Lower lobe of right lung (tissue), 2 donors: ENCODE data around the gene TTLL11. TPM values are rescaled to one million over a fixed set of nuclear protein-coding genes. Genes with fewer than 3 reads are reported as not detected.

Source experiments
- ATAC-seq, 2 donors: fragments of 200-7000 bp; cut with Tn5 transposase; one replicate each; pipeline ENCODE4 v1.9.1; 2020 to 2022; ENCODE audit warnings: mild to moderate bottlenecking in 2 of 2, moderate library complexity in 2 of 2
- DNase-seq: peaks from one replicate; pipeline ENCODE4 v3.0.0-alpha.2; 2020
- H3K27ac ChIP-seq: fragments of 200-600 bp; one replicate; pipeline ENCODE4 v1.8.0; 2022
- H3K27me3 ChIP-seq: fragments of 200-600 bp; one replicate; pipeline ENCODE4 v1.8.0; 2022; ENCODE audit warnings: low read depth
- H3K36me3 ChIP-seq: fragments of 200-600 bp; one replicate; pipeline ENCODE4 v1.8.0; 2022; ENCODE audit warnings: mild to moderate bottlenecking
- H3K4me1 ChIP-seq: fragments of 200-600 bp; one replicate; pipeline ENCODE4 v1.8.0; 2022
- H3K4me3 ChIP-seq: fragments of 200-600 bp; one replicate; pipeline ENCODE4 v1.8.0; 2022; ENCODE audit warnings: mild to moderate bottlenecking
- H3K9me3 ChIP-seq: fragments of 200-600 bp; one replicate; pipeline ENCODE4 v1.8.0; 2022
- CTCF ChIP-seq: fragments of 200-600 bp; IDR thresholded peaks from one replicate; pipeline ENCODE4 v1.8.0; 2022; ENCODE audit warnings: antibody characterized with exemption, mild to moderate bottlenecking
- intact Hi-C: fragments of 100-400 bp; cut with DNase I; formaldehyde crosslinking; loops from one replicate; pipeline ENCODE4 v1.11.0; 2022
- total RNA-seq: library from RNA; stranded (reverse); fragmentation: NEBNext Ultra II Directional; extraction: Animal tissue kit (Norgen Biotek cat#: 25700); gene quantifications from one replicate; pipeline ENCODE4 v1.2.1, GENCODE V29; 2021
- donor health status: DM: no; HTN: yes; CAD: no; lungs with severe emphysema.

TTLL11 gene
- total RNA-seq, 1 donor from 2014 or later: 11.7 TPM

DNA sequence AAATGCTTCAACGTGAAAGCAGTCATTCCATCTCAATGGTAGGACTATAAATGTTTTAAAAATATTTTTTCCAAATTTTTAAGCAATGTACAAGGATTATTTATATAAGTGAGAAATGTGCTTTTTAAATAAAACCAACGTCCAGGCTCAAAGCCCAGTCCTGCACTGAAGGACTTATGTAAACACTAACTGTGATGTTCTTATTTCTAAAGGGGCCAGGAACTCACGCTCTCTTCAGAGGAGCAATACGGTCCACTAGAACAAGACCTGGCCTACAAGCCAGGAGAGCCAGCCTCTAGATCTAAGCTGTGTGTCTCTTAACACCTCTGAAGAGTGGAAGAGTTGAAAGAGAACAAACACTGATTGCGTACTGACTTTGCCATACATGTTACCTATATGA lies 12.1 kb downstream of the TTLL11 start:
- Histone ChIP-seq H3K27ac (no peak overlapping the region), H3K36me3 (no peaks in the 10 kb centered on the region), H3K27me3 (no peaks in the 10 kb centered on the region), H3K4me1 (peaks cover 5% of the 10 kb centered on the region), H3K4me3 (no peak overlapping the region), H3K9me3 (peaks cover 14% of the 10 kb centered on the region)
- peak; percentile 85 to 90 for ATAC-seq
- no peak for TF ChIP-seq CTCF
- intact Hi-C loops: no loop called here
- DNase-seq: no peak

- no peak for TF ChIP-seq CTCF
- H3K4me3 ChIP-seq: no peak overlapping the region
- intact Hi-C loops: no loop called here
Measured at GRCh38 chr9:122078557-122078956, 14.6 kb downstream of the TTLL11 start.

GRCh38 chr9:122076773-122077172 lies 16.3 kb downstream of the TTLL11 start:
- no peak overlapping the region for H3K4me3 ChIP-seq
- ATAC-seq (no peak), DNase-seq (no peak)
- H3K4me1 ChIP-seq: peaks cover 13% of the 10 kb centered on the region
- no peak overlapping the region for H3K27ac ChIP-seq
- TF ChIP-seq CTCF: no peak
- intact Hi-C loops: no loop called here
- H3K27me3 ChIP-seq: no peaks in the 10 kb centered on the region
- no peaks in the 10 kb centered on the region for H3K36me3 ChIP-seq
- peaks cover 14% of the 10 kb centered on the region for H3K9me3 ChIP-seq

More at GRCh38 chr9:122078557-122078956, 14.6 kb downstream of the TTLL11 start:
- no peak overlapping the region for H3K27ac ChIP-seq
- H3K4me1 ChIP-seq: peaks cover 13% of the 10 kb centered on the region
- peaks cover 14% of the 10 kb centered on the region for H3K9me3 ChIP-seq
- no peaks in the 10 kb centered on the region for H3K36me3 ChIP-seq
- H3K27me3 ChIP-seq: no peaks in the 10 kb centered on the region
- DNase-seq (no peak), ATAC-seq (no peak)

DNA sequence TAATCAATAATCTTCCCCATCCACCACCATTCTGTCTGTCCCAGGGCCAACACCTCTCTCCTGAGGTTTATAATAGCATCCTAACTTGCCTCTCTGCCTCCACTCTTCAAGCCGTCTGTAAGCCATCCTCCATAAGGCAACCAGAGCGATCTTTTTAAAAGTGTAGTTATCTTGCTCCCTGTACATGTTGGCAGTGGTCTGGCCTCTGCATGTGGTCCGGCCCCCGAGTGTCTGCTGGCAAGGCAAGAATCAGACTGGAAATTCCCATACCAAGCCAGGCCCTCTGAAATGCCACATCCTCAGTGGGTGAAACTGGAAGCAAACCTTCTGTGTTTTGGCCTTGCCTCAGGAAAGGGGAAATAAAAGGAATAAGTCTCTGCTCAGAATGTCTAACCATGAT lies 17.0 kb downstream of the TTLL11 start:
- intact Hi-C loops: no loop called here
- Histone ChIP-seq H3K27ac (no peak overlapping the region), H3K27me3 (no peaks in the 10 kb centered on the region), H3K4me1 (peaks cover 13% of the 10 kb centered on the region), H3K9me3 (peaks cover 14% of the 10 kb centered on the region), H3K4me3 (no peak overlapping the region), H3K36me3 (no peaks in the 10 kb centered on the region)
- no peak for TF ChIP-seq CTCF
- ATAC-seq (no peak), DNase-seq (no peak)

GRCh38 chr9:122075135-122076030 lies 17.7 kb downstream of the TTLL11 start:
- Histone ChIP-seq H3K27me3 (no peaks in the 10 kb centered on the region), H3K4me1 (peaks cover 10% of the 10 kb centered on the region), H3K36me3 (no peaks in the 10 kb centered on the region), H3K9me3 (peaks cover 14% of the 10 kb centered on the region), H3K27ac (no peak overlapping the region), H3K4me3 (no peak overlapping the region)
- TF ChIP-seq CTCF: no peak
- intact Hi-C loops: no loop called here
- DNase-seq (no peak), ATAC-seq (no peak)
